GM23248 (cell line): ENCODE measurements around the gene ELANE.

Experiments used
- EZH2 ChIP-seq: fragments of 200-600 bp; sonication (generic); IDR thresholded peaks from 2 replicates; pipeline ENCODE4 v1.6.1; 2018; ENCODE audit warnings: antibody characterized with exemption, mild to moderate bottlenecking; ENCODE audit not compliant: insufficient read depth, poor library complexity, severe bottlenecking
- EZH2phosphoT487 ChIP-seq: fragments of 200-600 bp; sonication (generic); IDR thresholded peaks from 2 replicates; pipeline ENCODE4 v1.6.1; 2018; ENCODE audit warnings: antibody characterized with exemption, moderate library complexity, mild to moderate bottlenecking, low read depth; ENCODE audit not compliant: insufficient read depth

DNA sequence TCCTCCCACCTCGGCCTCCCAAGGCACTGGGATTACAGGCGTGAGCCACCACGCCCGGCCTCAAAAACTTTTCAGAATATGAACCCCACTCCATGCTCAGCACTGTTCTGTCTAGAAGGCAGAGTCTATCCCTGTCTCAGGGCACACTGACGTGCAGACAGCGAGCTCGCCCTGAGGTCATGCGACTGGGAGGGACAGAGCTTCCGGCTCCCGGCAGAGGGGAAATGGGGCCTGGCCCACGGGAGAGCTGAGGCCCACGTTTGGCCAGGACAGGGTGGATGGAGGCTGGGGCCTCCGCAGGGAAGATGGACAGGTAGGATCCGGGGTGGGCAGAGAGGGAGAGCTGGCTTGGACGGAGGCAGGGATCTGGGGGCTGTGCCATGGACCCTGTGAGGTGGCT lies 27.2 kb upstream of the ELANE start:
- TF ChIP-seq EZH2phosphoT487 (no peak), EZH2 (no peak)
